A673 (cell line): ENCODE results near the gene ATP4A.

Experiments used
- EZH2 ChIP-seq: fragments of 200-600 bp; sonication (generic); IDR thresholded peaks from 2 replicates; pipeline ENCODE4 v1.6.1; 2017; ENCODE audit warnings: borderline replicate concordance, low read depth, mild to moderate bottlenecking, mixed read lengths, antibody characterized with exemption, low read length; ENCODE audit not compliant: poor library complexity, severe bottlenecking
- TF ChIP-seq, protein P1 (sequence below): fragments of 300-800, 200-600 bp; sonication (generic); conservative IDR thresholded peaks from 2 replicates; pipeline ENCODE4 v1.5.1; 2017; ENCODE audit warnings: low read depth, mild to moderate bottlenecking, antibody characterized with exemption, low read length, moderate library complexity, mixed read lengths

DNA sequence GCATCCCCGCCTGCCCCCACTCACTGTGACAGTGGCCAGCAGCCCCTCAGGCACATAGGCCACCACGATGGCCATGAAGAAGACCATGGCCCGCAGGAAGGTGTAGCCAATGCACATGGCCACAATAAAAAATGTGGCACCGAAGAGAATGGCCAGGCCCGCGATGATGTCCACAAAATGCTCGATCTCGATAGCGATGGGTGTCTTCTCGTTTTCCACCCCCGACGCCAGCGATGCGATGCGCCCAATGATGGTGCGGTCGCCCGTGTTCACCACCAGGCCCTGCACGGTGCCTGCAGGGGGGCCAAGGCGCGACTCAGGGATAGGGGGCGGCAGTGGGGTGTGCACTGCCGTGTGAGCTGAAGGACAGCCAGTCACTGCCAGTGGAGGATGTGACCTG lies 3.7 kb downstream of the ATP4A start:
- TF ChIP-seq, protein P1, sequence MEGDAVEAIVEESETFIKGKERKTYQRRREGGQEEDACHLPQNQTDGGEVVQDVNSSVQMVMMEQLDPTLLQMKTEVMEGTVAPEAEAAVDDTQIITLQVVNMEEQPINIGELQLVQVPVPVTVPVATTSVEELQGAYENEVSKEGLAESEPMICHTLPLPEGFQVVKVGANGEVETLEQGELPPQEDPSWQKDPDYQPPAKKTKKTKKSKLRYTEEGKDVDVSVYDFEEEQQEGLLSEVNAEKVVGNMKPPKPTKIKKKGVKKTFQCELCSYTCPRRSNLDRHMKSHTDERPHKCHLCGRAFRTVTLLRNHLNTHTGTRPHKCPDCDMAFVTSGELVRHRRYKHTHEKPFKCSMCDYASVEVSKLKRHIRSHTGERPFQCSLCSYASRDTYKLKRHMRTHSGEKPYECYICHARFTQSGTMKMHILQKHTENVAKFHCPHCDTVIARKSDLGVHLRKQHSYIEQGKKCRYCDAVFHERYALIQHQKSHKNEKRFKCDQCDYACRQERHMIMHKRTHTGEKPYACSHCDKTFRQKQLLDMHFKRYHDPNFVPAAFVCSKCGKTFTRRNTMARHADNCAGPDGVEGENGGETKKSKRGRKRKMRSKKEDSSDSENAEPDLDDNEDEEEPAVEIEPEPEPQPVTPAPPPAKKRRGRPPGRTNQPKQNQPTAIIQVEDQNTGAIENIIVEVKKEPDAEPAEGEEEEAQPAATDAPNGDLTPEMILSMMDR = no peak
- TF ChIP-seq EZH2 = no peak
